DMS79 (cell line): Measurements from ENCODE around the gene ZNF497.

ENCODE experiments used
- DNase-seq: peaks from one replicate; lab custom pipeline; 2025; lab: John Stamatoyannopoulos, UW

ZNF497 gene

DNA sequence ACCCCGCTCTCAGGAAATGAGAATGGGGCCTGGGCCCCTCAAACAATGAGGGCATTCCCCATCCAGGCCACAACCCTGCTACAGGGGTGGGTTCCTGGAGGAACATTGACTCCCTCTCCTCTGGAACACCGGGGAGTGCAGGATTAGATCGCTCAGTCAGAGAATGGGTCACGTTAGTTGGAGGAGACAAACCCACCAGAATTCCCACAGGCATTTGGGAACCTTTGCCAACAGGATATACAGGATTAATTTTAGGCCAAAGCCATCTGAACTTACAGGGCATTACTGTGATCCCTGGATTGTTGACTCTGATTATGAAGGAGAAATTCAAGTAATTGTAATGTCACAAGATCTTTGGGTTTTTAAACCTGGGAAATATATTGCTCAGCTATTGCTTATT, 54.8 kb downstream of the ZNF497 start:
- DNase-seq, result no peak

DNA sequence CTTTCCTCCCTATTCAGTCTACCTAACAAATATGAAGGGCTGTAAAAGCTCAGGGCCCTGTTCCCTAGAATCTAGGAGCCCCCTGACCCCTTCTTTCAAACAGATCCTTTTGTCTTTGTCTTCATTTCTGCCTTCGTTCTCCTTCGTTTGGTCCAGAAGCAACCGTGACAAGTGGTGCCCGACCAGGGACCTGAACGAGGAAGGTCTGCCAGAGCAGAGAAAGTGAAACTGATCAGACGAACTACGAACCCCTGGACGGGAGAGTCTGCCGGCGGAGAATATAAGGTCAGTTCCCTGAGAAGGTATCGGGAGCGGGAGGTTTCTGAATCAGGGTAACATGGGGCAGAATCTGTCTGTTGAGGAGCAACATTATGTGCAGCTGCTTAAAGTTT, 56.6 kb downstream of the ZNF497 start:
- no peak for DNase-seq

DNA sequence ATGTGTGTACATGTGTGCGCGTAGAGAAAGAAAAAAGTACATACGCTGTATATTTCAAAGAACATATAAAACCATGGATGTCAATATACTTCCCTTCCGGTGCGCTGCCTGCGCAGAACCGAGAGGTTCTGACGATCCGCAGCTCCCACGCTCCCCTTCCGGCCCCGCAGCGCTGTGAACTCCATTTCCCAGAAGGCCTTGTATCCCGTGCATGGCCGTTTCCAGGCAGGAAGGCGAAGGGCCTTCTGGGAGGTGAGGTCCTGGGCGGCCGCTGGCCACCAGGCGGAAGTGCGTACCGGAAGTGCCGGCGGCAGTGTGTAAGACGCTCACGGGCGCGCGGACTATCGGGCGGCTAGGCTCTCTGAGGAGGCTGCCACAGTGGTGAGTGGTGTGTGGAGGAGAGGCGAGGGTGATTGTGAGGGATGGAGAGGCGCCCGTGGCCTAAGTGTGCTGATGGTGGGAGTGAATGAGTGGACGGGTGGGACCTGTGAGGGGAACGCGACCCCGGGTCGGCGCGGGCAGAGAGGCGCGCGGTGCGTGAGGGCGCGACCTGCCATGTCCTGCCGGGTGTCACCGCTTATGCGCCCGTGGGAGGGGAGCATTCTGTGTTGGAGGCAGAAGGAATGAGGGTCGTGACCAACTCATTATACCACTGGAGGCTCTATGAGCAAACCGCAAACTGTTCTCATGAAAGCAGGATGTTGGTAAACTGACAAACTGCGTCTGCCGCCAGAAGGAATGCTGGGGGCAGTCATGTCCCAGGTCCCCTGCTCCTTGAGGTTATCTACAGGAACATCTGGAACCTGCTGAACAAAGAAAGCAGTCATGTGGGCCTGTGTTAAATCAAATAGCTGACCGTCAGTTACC, 57.3 kb downstream of the ZNF497 start, which contains the start of gene ERVK3-1:
Gene ERVK3-1, plus strand, starts transcription at position 313 of the 867 bp plus-strand sequence. CDS start 6,792 bp downstream, outside the sequence.
- peak; percentile 96 for DNase-seq

- no peak for DNase-seq
Observed at GRCh38 chr19:58304748-58305064, 57.8 kb downstream of the ZNF497 start.
